Stimulated activated CD8-positive, alpha-beta memory T cell treated with anti-CD3 and anti-CD28 coated beads, Interleukin-4, amount 100 ng/mL, for 1 hour (primary cell): ENCODE data around the gene GBX2.

ENCODE experiments used
- DNase-seq, 2 donors: peaks; one replicate each; pipeline ENCODE4 v3.0.0-alpha.2; 2020; ENCODE audit warnings: low read depth in 2 of 2, low spot score in 1 of 2

Gene GBX2

DNA sequence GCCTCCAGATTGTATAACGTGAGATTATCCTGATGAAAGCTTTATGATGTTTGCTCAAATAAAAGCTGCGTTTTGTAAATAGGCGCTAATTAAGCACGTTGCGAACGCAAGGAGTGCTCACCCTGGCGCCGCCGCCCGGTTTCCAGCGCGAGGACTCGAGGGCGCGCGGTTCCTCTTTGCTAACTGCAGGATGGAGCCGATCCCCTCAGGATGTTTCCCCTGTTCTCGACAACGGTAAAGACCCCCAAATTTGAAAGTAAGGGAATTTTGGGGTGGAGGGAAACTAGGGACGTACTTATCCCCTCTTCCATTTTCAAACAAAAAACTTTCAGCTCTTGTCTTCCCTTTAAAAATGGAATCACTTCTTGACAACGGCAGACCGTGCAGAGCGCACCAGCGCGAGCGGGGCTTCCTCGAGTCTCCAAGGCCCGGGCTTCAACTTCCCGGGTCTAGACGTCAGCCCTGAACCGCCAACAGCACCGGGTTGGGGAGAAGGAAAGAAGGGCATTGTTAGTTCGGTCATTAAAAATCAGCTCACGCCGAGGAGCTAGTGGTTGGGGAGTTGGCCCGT, 1.1 kb upstream of the GBX2 start:
- no peak for DNase-seq

DNA sequence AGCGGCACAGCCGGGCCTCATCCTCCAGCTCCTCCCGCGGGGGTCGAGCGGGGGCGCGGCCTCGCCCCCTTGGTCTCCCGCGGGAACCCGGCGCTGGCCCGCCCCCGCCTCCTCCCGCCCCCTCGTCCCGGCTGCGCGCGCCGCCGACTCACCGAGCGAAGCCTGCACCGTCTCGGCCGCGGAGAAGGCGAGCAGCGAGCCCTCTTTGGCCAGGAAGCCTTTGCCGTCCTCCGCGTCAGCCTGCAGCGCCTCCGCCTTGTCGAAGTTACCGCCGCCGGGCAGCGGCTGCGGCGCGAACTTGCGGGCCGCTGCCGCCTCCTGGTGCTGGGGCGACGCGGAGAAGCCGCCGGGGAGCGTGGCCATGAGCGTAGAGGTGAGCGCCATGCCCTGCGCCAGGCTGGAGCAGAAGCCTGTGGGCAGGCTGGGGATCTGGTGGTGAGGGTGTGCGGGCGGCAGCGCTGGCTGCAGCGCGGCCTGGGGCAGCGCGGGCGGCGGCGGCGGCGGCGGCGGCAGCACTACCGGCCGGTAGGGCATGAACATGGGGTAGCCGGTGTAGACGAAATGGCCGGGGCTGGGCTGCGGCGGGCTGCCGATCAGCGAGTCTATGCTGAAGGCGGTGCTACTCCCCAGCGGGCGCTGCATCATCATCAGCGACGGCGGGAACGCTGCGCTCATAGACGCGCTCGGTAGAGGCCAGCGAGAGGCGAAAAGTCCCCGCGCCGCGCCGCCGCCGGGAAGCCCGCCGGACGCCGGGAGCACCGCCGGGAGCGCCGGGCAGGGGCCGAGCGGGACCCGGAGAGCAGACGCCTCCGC, 683 bp downstream of the GBX2 start:
- no peak for DNase-seq

DNA sequence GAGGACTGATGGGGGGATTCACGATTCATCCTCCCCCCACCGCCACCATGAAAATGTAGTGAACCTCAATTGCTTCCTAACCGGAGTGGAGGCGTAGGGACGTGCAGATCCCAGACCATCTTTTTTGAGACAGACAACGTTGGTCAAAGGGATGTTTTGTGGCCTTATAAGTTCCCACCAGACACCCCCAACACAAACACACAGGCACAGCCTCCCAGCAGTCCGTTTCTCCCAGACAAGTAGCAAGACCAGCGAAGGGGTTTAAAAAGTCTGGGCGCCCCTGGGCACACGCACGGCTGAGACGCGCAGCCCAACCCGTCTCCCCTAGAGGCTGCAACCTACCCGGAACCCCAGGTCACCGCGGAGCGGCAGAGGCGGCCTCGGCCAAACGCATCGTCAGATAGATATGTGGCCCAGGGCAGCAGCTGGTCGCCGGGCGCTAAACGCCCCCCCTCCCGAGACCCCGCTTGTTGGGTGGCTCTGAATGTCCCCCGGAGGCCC, 1.3 kb downstream of the GBX2 start:
- no peak for DNase-seq

DNA sequence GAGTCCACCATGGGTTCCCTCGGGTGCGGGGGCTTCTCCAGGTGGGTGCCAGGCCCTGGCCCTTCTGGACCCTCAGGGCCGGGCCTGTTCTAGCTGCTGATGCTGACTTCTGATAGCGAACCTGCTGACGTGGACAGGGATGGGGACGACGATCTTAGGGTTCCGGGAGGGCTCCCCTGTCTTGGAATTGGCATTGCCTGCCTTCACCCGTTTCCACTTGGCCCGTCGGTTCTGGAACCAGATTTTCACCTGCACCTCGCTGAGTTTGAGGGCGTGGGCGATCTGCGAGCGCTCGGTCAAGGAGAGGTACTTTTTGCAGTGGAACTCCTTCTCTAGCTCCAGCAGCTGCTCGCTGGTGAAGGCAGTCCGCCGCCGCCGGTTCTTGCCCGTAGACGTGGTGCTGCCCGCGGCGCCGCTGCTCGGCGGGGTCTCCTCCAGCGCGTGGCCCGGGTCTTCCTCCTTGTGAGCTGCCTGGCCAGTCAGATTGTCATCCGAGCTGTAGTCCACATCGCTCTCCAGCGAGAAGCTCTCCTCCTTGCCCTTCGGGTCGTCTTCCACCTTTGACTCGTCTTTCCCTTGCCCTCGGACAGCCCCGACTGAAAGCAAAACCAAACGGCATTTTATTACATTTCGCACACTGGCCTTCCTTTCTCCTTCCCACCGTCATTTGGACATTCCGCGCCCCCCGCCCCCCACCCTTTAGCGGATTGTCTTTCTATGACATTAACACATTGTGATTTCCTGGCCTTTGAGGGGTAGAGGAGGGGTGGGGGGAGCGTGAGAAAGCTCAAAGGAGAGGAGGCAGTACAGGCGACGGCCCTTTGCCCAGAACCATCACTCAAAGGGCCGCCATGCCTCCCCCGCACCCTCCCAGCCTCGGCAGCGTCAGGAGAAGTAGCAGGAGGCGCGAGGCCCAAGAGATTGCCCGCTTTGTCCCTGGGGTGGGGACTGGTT, 2.1 kb downstream of the GBX2 start:
- no peak for DNase-seq

DNA sequence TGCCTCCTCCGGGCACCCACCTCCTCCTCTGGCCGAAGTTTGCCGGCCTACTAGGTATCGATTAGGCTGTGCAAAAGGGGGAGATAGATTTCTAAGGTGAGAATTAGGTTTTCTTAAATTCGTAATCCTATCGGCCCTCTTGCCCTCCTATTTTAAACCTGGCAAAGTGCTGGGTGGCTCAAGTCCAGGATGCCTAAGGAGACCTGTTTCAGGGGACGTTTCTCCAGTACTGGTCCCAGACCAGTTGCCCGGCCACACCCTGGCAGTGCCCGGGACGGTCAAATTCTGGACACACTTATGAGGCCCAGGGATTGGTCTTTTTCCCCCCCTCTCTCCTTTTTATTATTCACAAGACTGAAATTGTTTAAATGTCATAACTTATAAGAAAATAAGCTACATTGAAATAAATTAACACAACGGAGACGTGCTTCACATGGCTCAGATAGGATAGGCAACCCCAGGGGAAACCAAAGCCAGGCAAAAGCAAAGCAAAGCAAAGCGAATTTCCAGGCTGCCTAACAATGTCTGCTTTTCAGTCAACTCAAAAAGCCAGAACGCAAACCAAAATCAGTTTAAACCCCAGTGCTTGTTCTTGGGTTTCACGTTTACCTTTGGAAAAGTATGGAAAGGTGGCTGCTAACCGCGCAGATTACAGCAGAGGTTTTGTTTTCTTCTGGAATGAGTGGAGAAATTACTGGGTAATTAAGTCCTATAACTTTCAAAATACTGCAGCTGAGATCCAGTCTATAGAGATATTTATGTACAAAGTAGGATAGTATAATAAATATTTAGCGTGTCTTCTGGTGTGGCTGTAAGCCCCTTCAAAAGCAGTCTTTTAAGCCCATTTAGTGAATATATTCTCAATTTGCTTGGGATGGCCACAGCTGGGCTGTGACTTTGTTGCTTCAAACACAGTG, 3.0 kb downstream of the GBX2 start:
- DNase-seq = no peak

DNA sequence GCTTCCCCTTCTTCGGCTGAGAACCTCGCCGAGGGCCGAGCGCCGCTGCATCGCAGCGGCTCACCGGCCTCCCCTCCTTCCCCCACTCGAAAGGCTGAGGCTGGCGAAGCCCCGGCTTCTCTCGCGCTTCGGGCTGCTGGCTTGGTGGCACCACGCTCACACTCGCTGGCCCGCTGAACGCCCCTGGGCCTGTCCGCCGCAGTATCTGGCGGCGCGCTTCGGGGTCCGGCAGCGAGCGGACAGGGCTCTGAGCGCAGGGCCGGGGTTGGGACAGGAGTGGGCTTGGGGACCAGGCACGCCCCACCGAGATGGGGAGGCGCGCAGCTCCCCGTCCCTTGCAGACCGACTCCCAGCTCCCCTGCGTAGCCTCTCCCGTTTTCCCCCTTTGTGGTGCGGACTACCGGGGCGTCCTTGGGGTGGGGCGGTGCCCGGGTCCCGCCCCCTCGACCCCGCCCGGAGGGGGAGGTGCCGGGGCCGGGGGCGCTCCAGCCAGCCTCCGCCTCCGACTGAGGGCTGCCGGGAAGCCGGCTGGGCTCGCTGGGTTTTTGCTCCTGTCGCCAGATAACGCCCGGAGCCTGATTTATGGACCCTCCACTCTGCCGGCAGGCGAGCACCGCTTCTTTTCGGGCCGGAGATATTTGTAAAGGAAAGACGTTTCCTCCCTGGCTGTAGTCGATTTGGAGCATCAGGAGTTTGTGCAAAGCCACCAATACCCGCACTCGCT, 3.8 kb downstream of the GBX2 start:
- DNase-seq = no peak

DNA sequence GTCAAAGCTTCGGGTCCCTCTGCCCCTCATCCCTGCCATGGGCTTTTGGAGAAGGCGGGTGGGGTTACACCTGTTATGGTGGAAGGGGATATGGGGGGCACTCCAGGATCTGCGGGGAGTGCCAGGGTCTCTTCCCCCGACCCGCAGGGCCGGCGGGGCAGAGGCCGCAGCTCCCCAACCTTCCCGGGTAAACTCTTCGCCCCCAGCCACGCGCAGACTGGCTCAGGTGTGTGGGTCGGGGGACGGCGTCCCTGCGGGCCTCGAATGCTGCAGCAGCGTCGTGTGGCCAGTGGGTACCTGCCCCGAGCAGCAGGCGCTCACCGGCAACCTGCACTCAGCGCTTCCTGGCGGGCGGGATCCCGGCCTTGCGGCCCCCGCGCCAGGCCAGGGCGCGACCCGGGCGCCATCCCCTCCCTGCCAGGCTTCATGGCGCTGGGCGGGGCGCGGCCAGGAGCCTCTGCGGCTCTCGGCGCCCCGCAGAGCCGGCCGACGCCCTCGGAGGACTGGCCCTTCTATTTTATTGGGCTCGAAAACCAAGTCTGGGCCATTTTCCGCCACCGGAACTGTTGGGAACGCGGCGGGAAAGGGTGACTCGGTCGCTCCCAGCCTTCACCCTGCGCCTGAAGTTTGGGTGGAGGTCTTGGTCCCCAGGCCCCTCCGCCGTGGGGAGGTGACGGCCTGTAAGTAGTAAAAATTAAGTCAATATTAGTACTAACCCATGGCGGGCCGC, 4.5 kb downstream of the GBX2 start:
- no peak for DNase-seq

DNA sequence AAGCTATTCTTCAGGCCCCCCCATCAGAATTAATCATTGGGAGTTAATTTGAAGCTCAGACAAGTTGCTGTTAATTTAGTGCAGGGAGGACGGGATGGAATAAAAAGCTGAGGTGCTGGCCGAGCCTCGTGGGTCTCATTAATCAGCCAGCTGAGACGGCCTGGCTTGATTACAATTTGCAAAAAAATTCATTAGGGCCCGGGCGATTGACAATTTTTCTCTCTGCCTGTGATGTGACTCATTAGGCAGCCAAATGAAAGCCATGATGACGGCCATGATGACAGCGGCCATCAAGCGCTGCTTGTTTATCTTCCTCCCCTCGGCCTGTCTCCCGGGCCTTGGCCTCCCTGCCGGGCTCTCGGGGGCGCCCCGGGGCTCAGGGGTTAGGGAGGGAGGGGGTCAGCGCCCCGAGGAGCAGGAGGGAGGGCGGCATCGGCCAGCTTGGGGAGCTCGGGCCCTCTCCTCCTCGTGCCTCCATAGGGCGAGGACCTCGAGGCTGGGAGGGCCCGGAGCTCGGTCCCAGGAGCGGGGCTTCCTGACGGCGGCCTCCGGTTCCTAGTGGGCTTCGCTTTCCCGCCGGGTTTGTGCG, 5.2 kb downstream of the GBX2 start:
- DNase-seq = no peak

DNA sequence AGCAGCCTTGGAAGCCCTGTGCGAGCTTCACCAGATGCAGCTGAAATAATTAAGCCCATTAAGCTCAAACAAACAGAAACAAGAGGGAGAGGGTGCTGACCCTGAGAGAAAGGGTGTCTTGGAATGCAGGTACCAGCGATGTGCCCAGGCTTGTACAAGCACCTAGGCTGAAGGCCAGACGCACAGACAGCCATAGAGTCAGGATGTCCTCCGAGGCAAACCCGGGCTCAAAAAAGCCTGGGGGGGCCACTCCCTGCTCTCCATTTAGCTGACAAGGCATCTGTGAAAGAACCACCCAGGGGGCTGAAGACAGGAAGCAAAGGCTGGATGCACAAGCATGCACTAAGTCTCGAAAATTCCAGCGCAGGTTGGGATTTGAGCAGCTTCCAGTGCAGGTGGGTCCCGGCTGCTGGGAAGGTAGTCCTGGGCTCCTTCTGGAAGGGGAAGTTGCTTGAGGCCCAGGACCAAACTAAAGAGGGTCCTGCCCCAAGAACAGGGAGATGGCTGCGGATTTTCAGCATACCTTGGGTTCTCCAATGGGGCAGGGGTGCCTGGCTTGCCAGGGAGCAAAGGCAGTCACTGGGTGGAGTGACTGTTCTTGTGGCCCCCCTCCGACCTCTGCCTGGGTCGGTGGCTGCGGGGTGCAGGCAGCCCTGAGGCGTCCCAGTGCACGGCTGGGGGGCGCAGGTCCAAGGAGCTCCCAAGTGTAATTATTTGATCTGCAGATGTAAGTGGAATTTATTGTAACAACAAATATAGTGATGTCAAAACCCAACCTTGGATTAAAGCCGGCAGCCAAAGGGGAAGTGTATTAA, 5.9 kb downstream of the GBX2 start:
- DNase-seq = no peak

DNA sequence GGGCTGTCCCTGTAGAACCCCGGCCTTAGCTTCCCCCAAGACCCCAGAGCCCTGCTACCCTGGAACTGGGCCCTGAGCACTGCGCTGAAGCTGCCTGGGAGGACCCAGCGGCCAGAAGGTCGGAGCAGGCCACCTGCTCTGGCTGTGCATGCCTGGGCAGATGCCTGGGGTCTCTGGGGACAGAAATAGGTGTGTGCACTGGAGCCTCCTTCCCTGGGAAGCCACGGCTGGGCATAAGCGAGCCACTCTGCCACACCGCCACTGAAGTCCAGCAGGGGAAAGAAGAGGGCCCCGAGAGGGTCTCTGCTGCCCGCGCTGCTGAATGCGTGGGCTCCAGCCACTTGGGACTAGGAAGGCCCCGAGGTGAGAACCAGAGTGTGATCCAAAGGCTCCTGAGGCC, 6.7 kb downstream of the GBX2 start:
- no peak for DNase-seq

DNA sequence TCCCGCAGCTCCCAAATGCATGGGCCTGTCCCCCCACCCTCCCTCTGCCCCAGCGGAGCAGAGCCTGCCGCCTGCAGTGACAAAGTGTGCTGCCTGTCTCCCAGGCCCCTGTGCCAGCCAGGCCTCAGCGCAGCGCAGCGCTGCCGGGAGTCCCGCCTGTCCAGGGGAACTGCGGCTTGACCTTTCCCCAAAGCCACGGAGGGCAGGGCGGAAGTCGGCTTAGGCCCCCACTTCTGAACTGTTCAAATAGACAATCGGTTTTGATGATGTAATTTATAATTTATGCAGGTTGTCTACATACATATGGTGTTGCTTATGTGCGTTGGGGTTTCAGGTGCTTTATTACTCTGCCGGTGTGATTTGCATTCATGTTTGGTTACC, 7.1 kb downstream of the GBX2 start:
- no peak for DNase-seq

DNA sequence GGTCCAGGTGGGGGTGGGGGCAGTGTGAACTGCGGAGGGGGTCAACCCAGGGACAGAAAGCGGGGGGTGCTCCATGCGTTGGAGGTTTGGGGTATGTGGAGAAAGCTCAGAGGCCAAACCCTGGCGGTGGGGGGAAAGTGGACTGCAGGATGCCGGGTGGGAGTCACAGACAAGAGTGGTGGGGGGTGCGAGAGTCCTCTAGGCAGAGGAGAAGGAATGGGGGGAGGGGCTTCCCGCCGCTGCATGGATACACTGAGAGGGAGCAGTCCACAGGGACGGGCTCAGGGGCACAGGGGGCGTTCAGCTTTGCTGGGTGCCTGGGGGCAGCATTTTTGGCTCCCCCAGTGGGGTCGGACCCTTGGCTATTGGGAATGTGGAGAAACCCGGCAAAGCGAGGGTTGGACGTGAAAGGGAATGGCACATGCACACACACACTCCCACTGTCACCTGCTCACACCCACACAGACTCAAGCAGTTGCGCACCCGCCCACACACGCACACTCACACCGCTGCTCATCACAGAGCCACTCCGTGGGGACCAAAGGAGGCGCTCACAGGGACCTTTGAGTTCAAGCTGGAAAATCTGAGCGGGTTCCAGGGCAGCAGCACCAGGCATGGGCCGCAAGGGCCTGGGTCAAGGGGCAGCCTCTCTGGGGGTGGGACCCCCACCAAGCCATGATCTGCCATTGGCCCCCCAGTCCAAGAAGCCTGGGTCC, 7.7 kb downstream of the GBX2 start:
- DNase-seq = no peak

DNA sequence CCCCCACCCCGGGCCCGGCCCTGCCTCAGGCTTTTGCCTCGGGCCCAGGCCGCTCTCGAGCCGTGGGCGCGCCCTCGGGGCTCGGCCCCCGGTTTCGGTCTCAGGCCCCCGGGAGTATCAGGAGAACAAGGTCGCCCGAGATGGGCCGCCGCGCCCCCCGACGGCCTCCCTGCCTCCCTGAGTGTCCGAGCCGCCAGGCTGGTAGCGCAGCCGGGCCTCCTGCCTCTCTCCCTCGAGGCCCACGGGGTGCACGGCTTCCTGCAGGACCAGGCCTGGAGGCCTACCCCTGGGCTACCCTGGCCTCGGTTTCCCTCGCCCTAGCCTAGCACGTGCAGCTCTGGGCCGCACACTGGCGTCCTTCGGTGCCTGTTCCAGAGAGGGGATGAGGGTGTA, 8.4 kb downstream of the GBX2 start:
- DNase-seq = no peak

DNA sequence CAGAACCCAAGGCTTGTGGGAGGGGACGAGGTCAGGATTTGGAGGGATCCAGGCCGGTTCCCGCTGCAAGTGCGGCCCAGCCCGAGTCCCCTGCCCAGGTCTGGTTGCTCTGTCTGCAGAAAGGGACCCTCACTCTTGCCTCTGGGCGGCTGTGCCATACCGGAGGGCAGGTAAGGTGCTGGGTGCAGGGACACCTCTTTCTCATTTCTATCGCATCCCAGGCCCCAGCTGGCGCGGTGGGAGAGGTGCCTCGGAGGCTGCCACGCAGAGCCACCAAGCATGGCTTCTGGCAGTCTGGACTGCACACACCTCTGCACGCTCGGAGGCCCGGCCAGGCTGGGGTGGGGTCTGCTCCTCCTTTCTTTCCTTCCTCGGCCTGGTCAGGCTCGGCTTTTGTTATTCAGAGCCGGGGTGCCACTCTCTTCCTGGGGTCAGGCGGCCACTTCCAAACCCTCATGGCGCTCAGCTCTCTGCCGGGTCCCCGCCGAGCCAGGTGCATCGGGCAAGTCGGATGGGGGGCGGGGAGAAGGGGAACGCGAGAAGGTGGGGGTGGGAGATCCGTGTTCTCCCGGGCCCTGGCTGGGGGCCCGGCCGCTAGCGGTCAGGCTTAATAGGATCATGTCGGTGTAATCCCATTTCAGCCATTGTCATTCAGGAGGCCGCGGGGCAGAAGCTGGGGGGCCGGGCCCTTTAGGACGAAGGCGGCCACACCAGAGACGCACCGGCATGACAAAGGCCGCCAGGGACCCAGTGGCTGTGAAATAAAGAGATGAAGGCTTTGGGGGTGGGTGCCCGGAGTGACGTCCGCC, 9.0 kb downstream of the GBX2 start:
- DNase-seq = no peak

DNA sequence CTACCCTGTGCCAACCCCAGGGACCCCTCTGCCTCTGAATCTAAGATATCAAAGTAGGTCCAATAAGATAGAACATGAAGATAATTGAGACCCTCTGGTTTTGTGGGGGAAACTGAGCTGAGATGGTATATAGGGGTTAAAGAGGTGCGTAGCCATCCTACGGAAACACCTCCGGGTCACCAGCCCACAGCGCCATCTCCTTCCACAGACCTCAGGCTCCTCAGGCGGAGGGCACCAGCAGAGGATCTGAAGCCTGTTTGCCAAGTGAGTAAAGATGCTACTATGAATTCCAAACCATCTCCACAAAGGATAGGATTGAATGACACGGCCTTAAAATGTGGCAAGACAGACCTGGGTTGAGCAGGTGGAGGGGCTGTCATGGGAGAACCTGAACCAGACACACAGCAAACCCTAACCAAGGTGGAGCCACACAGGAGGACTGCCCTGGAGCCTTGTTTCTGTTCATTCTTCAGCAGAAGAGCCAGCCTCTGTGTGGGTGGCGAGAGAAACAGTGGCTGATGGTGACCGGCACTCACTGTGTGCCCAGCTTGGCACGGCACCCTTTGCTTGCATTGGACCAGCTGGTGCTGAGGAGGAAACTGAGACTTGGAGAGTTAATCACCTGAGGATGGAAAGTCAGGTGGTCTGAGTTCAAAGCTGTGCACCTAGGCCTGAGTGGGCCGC, 10.2 kb downstream of the GBX2 start:
- no peak for DNase-seq

DNA sequence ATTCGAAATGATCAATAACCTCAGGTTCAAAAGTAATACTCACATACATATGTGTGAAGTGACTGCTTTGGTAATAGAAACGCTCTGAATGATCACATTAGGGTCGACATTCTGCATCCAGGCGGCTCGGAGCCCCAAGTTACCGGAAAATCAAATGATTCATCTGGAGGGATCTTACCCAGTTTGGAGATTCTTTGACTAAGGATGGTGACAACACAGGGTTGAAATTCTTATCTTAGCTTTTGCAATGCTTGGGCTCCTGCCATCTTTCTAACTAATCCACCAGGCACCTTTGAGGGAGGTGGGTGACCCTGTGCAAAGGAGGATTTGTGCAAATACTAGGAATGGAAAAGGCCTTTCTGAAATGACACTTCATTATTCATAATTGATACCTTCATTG, 10.8 kb downstream of the GBX2 start:
- no peak for DNase-seq
